CD4-positive, alpha-beta T cell treated with Interleukin-21 for 1 hour (primary cell): ENCODE measurements around the gene SNPH.

Experiments used
- DNase-seq: peaks from one replicate; pipeline ENCODE4 v3.0.0-alpha.2; 2020

The SNPH gene

DNA sequence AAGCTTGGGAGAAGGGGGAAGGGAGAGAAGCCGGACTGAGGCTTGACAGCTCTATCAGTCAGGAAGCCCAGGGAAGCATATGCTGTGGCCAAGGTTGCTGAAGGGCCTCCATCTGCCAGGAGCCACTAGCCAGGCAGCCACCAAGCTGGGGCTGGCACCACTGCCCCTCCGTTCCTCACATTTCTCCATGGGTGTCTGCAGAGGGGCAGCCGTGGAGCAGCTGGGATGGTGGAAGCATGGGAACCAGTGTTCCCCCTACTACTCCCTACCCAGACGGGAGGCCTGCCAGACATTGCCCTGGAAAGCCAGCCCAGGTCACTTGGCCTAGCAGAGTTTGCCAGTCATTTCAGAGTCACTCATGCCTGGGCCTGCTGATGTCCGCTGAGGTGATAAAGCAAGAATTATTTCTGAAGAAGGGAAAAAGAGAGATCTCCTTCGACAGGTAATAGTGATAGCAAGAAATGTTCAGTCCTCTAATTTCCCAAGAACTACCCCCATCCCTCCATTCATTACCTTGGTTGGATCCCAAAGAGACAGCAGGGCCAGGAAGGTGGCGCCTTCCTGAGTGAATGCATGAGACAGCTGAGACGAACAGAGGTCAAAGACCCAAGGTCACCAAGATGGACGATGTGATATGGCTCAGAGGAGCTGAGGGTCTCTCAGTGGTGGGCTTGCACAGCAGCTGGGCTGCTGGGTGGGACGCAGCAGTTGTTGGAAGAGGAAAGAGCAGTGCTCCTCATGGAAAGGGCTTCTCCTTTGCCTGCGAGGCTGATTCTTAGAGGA is 21.9 kb downstream of the SNPH start:
- no peak for DNase-seq

DNA sequence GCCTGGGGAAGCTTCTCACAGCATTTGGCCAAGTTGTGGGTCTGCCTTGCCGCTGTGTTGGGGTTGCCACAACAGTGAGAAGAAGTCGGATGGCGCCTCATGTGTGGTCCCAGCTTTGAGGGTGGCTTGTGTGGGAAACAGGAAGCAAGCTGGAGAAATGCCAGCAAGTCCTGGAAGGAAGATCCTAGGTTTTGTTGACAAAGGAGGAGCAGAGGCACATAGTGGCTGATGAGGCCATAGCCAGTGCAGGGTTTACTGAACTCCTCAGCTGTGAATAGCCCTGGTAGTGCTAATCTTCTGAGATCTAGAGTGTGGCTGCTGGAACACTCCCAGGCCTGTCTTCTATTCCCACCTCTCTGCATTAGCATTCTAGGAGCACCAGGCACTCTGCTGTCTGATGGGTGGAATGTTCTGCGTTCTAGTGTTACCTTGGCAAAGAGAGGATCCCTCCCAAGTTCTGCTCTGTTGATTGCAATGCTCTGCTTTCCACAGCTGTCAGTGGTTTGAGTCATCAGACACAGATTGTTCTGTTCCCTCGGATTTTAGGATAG is 25.2 kb downstream of the SNPH start:
- DNase-seq: no peak

DNA sequence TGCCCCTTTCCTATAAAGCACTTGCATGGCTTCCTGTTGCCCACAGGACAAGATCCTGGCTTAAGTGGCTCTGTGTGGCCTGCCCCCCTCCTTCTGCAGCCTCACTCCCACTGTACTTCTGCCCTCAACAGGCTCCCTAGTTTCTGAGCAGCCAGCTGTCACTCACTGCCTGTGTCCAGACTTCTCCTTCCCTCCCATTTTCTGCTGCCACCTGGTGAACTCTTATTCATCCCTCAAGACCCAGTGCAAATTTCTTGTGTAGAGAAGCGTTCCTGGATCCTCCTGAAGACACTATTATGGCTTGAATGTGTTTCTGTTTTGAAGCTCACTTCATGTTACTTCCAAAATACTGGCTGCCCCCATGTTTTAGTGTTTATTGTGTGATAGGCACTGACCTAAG is 26.5 kb downstream of the SNPH start:
- DNase-seq: no peak

DNA sequence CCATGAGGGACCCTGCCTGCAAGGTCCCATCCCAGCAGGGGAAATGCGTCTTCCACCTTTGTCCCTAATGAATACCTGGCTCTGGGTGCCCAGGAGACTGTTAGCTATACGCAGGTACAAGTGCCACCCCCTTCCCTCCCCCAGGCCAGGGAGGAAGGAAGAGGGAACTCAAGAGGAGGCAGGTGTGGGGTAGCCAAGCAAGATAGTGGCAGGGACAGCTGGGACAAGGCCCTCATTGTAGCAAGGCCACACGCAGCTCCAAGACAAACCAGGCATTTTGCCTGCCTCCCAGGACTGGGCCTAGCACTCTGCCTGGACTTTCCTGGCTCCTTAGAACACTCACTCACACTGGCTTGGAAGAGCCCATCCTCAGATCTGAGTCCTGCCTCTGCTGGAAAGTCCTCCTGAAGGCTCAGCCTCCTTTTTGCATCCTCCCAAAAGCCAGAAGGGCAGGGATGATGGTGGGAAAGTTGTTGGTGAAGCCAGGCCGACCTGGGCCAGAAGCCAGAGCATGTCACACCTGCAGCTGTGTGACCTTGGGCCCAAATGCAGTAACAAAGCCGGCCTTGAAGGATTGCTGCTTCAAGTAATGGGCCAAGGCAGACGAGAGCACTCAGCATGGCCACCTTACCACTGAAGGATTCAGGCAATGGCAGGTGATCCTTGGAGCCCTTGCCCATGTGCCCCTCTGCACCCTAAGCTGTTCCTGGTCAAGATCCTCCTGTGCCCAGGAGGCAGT is 27.7 kb downstream of the SNPH start:
- no peak for DNase-seq

DNA sequence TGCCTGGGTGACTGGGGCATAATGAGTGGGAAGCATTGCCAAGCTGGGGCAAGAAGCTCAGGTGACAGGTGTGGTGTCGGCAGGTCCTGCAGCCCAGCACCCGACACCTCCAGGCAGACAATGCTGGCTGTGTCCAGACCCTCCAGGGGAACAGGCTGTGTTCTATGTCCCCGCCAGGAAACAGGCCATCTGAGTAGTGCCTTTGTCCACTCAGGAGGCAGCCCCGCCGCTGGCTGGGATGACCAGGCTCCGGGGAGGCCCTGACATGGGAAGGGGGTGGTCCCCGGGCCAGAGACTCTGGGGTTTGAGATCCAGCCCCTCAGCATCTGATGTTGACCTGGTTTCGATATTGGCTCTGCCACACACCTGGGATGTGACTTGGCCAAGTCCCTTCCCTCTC is 28.4 kb downstream of the SNPH start:
- no peak for DNase-seq

DNA sequence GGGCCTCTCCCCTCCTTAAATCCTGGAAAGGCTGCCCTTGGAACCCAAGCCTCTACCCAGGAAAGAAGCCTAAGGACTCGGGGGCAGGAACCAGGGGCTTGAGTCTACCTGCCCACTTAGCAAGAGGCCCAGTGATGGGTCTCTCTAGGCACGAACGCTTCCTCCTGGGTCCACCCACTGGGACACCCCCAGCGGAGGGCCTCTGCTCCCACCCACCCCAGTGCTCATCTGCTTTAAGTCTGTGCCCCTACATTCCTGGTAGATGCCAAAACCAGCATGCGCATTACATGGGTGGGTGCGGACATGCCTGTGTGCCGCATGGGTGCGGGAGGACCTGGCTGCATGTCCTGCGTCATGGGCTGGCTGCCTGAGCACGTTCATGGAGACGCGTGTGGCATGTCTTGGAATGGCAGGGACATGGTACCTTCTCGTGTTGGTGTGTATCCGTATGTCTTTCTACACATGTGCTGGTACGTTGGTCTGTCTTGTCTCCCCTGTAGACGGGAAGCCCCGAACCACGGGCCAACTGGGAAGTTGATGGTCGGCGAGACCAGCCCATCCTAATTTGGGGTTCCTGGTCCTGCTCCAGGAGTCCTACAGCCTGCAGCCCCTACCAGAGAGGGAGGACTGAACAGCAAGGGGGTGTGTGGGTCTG is 29.3 kb downstream of the SNPH start:
- no peak for DNase-seq

DNA sequence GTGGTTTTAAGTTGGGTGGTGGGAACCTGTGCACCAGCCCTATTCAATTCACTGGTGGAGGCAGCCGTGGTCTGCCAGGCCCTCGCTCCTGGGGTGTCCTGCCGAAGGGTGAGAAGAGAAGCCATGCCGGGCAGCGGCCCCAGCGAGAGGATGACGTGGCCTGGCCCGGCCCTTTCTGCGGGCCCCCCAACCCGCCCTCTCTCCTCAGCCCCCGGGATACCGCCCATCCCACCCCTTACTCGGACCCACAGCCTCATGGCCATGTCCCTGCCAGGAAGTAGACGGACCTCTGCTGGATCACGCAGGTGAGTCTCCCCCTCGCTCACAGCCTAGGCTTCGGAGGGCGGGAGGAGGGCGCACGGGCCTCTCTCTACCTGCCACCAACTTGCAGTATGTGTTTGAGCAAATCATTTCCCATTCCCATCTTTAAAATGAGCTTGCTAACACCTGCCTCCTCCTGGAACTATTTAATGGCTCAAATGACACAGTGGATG is 30.1 kb downstream of the SNPH start:
- DNase-seq: no peak

DNA sequence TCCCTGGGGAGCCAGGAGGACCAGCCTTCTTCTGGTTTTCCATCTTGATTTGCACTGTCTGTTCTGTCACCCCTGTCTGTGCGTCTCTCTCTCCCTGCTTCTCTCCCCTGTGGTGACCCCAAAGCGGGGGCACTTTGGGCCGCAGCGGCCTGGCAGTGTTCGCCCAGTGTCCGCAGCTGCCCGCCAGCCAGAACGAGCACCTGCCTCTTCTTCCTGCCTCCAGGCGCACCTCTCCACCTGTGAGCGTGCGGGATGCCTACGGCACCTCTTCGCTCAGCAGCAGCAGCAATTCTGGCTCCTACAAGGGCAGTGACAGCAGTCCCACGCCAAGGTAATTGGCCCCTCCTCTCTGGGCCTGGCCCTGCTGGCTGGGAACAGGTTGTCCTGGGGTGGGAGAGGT is 30.8 kb downstream of the SNPH start:
- no peak for DNase-seq

DNA sequence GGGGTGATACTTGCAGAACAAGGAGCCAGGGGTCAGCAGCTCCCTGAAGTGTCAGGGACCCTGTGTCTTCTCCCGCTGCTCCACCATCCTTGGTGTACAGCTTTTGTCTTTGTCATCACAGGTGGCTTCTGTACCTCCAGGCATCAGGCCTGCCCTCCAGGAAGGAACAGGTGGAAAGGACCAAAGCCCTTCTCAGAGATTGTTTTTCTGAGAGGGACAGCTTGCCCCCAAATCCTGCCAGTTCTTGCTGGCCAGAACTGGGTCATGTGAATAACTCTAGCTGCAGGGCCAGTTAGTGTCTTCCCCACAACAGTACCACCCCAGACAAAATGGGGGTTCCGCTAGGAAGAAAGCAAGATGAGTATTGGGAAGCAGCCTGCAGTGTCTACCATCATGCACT is 31.4 kb downstream of the SNPH start:
- DNase-seq: no peak

DNA sequence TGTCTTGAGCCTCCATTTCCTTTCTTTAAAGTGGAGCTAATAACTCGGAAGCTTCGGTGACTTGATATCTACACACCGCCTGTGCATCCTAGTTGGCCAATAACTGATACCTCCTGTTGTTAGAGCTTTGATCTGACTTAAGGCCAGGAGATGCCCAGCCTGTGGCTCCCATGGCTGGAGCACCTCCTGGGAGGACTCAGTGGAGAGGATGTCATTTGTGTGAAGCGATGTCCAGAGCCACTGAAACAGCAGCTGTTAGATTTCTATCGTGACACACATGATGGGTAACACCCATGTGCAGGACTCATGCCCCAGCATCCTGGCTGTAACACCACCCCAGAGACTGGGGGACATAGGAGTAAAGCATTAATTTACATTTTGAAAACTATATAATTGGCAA is 32.1 kb downstream of the SNPH start:
- DNase-seq: no peak

DNA sequence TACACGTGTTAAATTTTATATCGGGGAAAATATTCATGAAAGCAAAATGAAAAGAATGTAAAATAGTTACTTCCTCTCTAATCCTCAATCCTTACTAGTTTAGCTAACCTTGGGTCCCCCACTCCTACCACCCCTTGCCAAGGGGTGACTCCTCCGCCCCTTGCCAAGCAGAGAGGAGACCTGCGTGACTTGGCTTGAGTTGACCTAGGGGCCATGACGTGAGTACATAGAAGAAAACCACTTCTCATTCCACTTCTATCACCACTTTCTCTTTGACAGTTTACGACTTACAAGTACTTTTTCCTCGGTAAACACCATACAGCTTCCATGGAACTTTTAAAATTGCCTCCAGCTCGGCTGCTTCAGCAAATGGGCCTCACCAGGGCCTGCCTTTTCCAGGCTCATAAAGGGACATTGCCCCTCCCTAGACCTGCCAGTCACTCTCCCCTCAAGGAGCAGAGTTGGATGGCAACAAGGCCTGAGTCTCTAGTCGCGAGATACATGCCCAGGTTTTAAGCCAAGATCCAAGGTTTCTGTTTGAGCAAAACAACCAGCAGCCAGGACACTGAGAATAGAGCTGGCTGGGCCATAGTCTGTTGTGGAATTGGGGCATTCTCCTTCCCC is 32.9 kb downstream of the SNPH start:
- no peak for DNase-seq

DNA sequence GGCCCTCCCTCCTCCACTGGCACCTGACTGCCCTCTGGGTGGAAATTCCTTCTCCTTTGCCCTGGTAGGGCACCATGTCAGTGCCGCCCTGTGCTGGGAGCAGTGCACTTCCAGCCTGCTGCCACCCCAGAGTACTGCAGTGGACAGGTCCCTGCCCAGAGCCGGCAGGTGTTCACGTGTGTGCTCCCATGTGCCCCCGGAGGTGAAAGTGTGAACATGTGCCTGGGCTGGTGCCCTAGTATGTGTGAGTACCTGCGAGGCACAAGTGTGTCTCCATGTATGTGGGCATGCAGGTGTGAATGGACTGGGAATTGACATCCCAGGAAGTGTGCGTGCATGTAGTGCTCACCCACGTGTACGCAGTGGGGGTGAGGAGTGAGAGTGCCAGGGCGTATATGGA is 33.4 kb downstream of the SNPH start:
- peak; percentile 35 for DNase-seq

DNA sequence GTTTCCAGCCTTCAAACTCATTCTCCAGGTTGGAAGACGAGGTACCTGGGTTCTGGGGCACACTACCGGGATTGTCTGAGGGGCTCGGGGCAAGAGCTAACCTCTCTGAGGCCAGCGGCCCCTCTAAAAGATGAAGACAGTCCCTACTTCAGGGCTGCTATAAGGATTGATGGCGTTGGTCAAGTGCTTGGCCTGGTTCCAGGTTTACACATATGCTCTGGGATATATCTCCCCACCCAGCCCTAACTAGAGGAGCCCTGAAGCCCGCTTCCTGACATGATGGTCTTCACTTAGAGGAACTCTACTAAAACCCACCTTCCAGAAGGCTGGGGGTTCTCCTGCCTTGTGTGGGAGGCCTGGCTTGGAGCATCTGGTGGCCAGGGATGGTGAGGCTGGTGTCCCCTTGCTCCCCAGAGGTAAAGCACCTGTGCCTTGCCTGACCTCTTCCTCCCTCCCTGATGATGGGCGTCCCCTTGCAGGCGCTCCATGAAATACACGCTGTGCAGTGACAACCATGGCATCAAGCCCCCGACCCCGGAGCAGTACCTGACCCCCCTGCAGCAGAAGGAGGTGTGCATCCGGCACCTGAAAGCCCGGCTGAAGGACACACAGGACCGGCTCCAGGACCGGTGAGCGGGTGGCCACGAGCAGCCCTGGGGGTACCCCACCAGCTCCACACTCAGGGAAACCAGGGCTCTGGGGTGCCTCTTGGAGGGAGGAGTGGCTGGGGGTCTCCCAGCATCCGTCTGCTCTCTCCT is 34.2 kb downstream of the SNPH start:
- DNase-seq: no peak

DNA sequence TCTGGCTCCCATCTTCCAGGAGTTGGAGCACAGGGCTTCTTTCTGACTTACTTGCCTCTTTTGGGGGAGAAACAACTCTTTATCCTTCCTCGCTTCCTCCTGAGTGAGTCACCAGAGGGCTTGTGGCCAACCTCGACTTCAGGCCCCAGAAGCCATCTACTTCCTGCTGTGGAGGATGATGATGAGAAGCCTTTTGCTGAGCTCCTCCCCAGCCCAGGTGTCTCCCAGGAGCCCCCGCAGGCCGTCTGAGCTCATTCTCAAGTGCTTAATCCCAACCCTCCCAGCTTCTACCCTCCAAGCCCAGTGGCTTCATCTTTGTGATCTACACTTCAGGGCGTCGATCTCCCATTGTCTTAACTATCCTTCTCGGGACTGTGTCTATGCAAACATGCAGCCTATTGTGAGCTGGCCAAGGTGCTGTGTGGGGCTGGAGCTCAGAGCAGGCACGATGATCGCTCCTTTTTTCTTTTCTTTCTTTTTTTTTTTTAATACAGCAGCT is 35.0 kb downstream of the SNPH start:
- DNase-seq: peak; percentile 35

DNA sequence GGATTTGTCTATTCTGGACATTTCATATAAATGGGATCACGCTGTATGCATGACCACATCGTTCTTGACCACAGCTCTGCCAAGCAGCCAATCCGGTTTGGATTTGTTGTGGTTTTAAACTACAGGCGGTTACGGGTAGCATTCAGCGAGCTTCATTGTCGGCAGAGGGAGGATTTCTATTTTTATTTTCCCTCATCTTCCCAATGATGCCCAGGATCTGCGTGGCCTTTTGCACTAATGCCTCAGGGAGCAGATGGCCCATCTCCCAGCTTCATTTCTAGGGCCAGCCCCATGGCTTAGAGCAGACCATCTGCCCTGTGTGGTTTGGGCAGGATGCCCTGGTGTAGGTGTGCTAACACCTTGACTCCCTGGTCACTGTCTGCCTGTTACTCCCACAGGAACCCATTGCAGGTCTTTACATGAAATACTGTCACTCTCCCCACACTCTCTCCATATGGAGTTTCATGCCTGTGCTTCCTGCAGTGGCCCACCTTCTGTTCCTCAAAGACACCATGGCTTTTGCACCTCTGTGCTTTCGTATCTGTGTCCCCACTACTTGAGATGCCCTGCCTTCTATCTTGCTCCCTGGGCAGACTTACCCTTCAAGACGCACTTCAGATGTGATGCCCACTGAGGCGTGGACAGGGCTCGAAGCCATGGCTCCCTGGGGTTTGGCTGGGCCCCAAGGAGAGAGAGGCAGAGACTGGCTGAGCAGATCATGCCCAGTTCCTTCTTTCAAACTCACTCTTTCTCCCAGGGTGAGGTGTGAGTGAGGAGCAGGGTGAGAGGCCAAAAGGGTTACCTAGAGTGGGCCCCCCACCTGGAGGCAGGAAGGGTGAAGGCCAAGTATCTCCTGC is 36.8 kb downstream of the SNPH start:
- DNase-seq: no peak

DNA sequence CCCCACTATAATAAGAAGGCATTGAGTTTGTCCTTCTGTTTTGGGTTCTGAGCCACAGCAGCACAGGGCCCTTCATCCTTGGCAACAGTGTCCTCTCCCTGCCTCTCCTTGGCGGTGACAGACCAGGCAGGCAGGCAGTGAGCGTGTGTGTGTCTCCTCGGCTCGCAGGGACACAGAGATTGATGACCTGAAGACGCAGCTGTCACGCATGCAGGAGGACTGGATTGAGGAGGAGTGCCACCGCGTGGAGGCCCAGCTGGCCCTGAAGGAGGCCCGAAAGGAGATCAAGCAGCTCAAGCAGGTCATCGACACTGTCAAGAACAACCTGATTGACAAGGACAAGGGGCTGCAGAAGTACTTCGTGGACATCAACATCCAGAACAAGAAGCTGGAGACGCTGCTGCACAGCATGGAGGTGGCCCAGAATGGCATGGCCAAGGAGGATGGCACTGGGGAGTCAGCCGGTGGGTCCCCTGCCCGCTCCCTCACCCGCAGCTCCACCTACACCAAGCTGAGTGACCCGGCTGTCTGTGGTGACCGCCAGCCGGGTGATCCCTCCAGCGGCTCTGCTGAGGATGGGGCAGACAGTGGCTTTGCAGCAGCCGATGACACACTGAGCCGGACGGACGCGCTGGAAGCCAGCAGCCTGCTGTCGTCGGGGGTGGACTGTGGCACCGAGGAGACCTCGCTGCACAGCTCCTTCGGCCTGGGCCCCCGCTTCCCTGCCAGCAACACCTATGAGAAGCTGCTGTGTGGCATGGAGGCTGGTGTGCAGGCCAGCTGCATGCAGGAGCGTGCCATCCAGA is 38.8 kb downstream of the SNPH start:
- no peak for DNase-seq

DNA sequence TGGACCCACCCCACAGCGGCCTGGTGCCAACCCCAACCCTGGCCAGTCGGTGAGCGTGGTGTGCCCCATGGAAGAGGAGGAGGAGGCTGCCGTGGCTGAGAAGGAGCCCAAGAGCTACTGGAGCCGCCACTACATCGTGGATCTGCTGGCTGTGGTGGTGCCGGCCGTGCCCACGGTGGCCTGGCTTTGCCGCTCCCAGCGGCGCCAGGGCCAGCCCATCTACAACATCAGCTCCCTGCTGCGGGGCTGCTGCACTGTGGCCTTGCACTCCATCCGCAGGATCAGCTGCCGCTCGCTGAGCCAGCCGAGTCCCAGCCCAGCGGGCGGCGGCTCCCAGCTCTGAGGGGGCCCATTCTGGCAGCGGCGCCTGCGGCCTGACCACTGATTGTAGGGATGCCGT is 39.6 kb downstream of the SNPH start:
- DNase-seq: no peak

DNA sequence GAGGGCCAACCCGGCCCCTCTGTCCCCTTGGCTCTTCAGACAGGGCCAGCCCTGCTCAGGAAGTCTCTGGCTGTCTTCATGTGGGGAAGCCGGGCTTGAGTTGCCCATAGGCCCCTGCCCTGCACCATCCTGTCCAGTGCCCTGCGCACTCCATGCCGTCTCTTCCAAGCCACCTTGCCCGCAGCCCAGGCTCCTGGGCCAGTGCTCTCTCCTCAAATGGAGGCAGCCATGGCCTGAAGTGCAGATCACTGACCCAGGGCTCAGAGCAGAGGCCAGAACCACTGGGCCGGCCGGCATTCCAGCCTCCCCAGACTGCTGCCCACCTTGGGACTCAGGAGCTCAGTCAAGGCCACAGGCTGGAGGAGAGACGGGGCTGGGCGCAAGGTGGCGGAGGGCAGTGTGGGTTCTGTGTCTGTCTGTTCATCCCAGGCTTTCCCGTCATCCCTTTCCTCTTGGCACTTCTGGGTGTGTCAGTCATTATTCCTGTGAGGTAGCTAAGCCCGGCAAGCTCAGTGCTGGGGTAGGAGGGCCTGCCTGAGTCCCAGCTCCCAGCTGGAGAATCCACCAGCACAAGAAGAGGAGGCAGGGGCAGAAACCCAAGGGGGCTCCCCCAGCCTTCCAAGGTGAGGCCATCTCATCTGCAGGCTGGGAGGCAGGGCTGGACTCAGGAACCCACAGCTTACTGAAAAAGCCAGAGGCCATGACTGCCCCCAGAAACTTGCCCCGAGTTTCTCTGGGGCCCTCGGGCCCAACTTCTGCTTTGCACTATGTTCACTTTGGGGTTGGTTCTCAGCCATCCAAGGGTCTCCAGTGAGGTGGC is 40.4 kb downstream of the SNPH start:
- DNase-seq: no peak

DNA sequence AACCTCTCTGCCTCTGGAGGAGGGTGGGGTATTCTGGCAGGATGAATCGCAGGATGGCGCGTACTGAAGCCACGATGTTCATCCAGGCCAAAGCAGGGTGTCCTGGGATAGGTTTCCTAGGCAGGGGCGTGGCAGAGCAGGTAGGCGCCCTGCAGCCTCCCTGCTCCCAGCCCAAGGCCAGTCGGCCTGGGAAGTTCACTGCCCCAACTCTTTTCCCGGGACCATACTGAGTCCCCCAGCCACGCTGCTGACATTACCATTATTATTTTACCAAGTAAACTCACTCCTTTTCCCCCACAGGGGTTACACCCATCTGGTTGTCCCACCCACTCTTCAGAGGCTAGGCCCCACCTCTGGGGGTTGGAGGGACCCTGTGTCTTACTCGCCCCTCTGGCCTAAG is 41.1 kb downstream of the SNPH start:
- no peak for DNase-seq
